Loucy (cell line): ENCODE data around the gene XXYLT1.

Source experiments
- H2AFZ ChIP-seq: fragments of 200-600 bp; sonication (generic); 2 replicates; pipeline ENCODE4 v1.6.0; 2016; ENCODE audit warnings: antibody characterized with exemption, mild to moderate bottlenecking, low read length, moderate library complexity
- H3F3A ChIP-seq: fragments of 200-600 bp; 2 replicates; pipeline ENCODE4 v1.6.0; 2016; ENCODE audit warnings: antibody characterized with exemption, low read depth, mild to moderate bottlenecking
- H3K27me3 ChIP-seq: fragments of 200-600 bp; sonication (generic); 2 replicates; pipeline ENCODE4 v1.6.1; 2014; ENCODE audit warnings: low read length, mild to moderate bottlenecking; ENCODE audit not compliant: insufficient read depth, poor library complexity, severe bottlenecking
- H3K36me3 ChIP-seq: fragments of 200-600 bp; sonication (generic); 2 replicates; pipeline ENCODE4 v1.6.1; 2016; ENCODE audit warnings: low read length; ENCODE audit not compliant: insufficient read depth
- H3K4me1 ChIP-seq: fragments of 200-600 bp; sonication (generic); 2 replicates; pipeline ENCODE4 v1.5.1; 2014; ENCODE audit warnings: low read length, mild to moderate bottlenecking; ENCODE audit not compliant: insufficient read depth, poor library complexity, severe bottlenecking
- H3K4me2 ChIP-seq: fragments of 200-600 bp; sonication (generic); 2 replicates; pipeline ENCODE4 v1.6.0; 2014; ENCODE audit warnings: antibody characterized with exemption, low read length, low read depth, mild to moderate bottlenecking; ENCODE audit not compliant: poor library complexity, severe bottlenecking
- H3K4me3 ChIP-seq: fragments of 200-600 bp; sonication (generic); 2 replicates; pipeline ENCODE4 v1.5.1; 2014; ENCODE audit warnings: low read length, mild to moderate bottlenecking, mixed read lengths; ENCODE audit not compliant: poor library complexity, severe bottlenecking
- H3K79me2 ChIP-seq: fragments of 200-600 bp; sonication (generic); 2 replicates; pipeline ENCODE4 v1.6.1; 2014; ENCODE audit warnings: low read length; ENCODE audit not compliant: insufficient read depth
- H3K9ac ChIP-seq: fragments of 200-600 bp; sonication (generic); 2 replicates; pipeline ENCODE4 v1.6.0; 2014; ENCODE audit warnings: mild to moderate bottlenecking, low read depth, low read length, moderate library complexity; ENCODE audit not compliant: poor library complexity, severe bottlenecking
- H3K9me2 ChIP-seq: fragments of 200-600 bp; sonication (generic); replicated peaks from 2 replicates; pipeline ENCODE4 v1.6.1; 2016; ENCODE audit warnings: low read depth, low read length, mixed read lengths
- H3K9me3 ChIP-seq: fragments of 200-600 bp; sonication (generic); 2 replicates; pipeline ENCODE4 v1.6.1; 2014; ENCODE audit warnings: mild to moderate bottlenecking, antibody characterized with exemption, low read length, low read depth; ENCODE audit not compliant: insufficient read depth
- H4K20me1 ChIP-seq: fragments of 200-600 bp; sonication (generic); 2 replicates; pipeline ENCODE4 v1.6.0; 2014; ENCODE audit warnings: antibody characterized with exemption, low read length, mild to moderate bottlenecking; ENCODE audit not compliant: insufficient read depth, poor library complexity, severe bottlenecking
- EZH2phosphoT487 ChIP-seq: fragments of 200-600 bp; IDR thresholded peaks from 2 replicates; pipeline ENCODE4 v1.6.1; 2018; ENCODE audit warnings: antibody characterized with exemption, mild to moderate bottlenecking, moderate library complexity, borderline replicate concordance
- TF ChIP-seq, protein P1 (sequence below): fragments of 200-600 bp; sonication (generic); conservative IDR thresholded peaks from 2 replicates; pipeline ENCODE4 v1.5.1; 2014; ENCODE audit warnings: mild to moderate bottlenecking, antibody characterized with exemption, low read length

The XXYLT1 gene

DNA sequence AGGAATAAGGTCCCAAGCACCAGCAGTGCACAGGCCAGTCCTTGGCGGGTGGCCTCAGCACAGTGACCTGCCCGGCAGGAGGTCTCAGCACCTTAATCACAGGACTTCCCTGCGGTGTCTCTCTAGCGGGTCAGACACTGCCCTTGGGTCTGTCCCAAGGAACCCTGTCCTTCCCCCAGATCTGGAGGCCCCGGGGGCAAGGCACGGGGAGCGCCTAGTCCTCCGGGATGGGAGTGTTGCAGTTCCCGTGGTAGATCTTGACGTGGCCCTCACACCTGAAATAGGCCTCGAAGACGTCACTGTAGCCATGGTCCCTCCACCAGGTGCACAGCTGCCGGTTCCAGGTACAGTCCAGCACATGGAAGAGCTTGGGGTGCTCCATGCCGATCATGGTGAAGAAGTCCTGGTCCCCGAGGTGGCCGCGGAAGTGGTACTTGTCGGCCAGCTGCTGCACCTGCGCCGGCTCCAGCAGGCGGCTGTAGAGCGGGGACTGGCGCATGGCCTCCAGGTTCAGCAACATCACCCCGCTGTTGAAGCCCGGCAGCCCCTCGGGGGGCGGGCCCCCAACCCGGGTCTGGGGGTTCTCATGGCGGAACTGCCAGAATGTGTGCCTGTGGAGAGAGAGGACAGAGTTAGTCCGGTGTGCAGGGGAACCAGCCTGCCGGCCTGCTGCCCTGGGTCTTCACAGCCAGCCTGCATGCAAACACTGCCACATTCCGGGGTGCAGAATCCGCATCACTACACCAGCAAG, 201.3 kb downstream of the XXYLT1 start:
- Histone ChIP-seq H3K79me2 (no peaks in the 10 kb centered on the region; the same call in 1 of the 2 replicates), H3K4me2 (no peak overlapping the region), H3K4me1 (peaks cover 1% of the 10 kb centered on the region), H3K9ac (no peak overlapping the region), H3K9me3 (no peaks in the 10 kb centered on the region), H2AFZ (no peak overlapping the region), H3K4me3 (no peak overlapping the region), H3K9me2 (no peaks in the 10 kb centered on the region), H3K36me3 (peaks cover 79% of the 10 kb centered on the region; the same call in 1 of the 2 replicates), H3K27me3 (no peaks in the 10 kb centered on the region), H4K20me1 (no peaks in the 10 kb centered on the region), H3F3A (no peaks in the 10 kb centered on the region)
- TF ChIP-seq EZH2phosphoT487: no peak
- TF ChIP-seq, protein P1, sequence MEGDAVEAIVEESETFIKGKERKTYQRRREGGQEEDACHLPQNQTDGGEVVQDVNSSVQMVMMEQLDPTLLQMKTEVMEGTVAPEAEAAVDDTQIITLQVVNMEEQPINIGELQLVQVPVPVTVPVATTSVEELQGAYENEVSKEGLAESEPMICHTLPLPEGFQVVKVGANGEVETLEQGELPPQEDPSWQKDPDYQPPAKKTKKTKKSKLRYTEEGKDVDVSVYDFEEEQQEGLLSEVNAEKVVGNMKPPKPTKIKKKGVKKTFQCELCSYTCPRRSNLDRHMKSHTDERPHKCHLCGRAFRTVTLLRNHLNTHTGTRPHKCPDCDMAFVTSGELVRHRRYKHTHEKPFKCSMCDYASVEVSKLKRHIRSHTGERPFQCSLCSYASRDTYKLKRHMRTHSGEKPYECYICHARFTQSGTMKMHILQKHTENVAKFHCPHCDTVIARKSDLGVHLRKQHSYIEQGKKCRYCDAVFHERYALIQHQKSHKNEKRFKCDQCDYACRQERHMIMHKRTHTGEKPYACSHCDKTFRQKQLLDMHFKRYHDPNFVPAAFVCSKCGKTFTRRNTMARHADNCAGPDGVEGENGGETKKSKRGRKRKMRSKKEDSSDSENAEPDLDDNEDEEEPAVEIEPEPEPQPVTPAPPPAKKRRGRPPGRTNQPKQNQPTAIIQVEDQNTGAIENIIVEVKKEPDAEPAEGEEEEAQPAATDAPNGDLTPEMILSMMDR: no peak

DNA sequence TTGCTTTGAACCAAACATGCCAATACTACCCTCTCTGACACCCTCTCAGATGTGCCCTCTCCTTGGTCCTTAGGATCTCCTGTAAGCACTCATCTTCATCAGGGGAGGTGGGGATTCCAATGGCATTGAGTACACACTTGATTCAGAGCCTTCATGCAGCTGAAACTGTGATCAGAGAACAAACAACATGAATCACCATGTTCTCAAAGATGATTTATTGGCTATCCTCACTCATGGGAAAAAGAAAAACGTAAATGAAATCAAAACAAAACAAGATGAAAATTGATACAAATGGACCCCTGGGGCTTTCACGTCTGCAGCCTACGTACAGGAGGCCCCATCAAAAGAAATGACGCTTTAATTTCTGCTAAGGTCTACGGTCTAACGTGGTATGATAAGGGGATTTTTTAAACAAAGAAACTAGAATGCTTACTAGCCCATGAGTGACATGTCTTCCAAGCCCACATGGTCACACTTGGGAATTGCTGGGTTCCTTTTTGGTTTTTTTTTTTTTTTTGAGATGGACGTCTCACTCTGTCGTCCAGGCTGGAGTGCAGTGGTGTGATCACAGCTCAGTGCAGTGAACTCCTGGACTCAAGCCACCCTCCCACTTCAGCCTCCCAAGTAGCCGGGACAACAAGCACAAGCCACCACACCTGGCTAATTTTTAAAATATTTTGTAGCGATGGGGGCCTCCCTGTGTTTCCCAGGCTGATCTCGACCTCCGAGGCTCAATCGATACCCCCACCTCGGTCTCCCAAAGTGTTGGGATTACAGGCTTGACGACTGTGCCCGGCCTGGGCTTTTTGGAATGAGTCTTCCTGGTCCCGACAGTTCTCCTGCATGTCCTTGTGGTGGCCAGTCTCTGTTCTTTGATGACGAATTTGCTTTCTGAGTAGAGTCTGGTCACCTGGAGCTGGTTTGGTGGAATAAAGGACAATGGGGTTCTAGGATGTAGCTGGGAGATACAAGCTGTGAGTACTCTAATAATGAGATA, 202.6 kb downstream of the XXYLT1 start:
- H3K9me3 ChIP-seq: no peaks in the 10 kb centered on the region
- peaks cover 7% of the 10 kb centered on the region for H3K4me1 ChIP-seq
- no peaks in the 10 kb centered on the region for H3F3A ChIP-seq
- TF ChIP-seq, protein P1: no peak
- no peak overlapping the region for H3K4me3 ChIP-seq
- H3K9me2 ChIP-seq: no peaks in the 10 kb centered on the region
- no peak overlapping the region for H3K9ac ChIP-seq
- no peak overlapping the region for H3K4me2 ChIP-seq
- H3K36me3 ChIP-seq: peaks cover 72% of the 10 kb centered on the region; the same call in 1 of the 2 replicates
- H3K79me2 ChIP-seq: no peaks in the 10 kb centered on the region; the same call in 1 of the 2 replicates
- H3K27me3 ChIP-seq: no peaks in the 10 kb centered on the region
- H4K20me1 ChIP-seq: no peaks in the 10 kb centered on the region
- no peak overlapping the region for H2AFZ ChIP-seq

DNA sequence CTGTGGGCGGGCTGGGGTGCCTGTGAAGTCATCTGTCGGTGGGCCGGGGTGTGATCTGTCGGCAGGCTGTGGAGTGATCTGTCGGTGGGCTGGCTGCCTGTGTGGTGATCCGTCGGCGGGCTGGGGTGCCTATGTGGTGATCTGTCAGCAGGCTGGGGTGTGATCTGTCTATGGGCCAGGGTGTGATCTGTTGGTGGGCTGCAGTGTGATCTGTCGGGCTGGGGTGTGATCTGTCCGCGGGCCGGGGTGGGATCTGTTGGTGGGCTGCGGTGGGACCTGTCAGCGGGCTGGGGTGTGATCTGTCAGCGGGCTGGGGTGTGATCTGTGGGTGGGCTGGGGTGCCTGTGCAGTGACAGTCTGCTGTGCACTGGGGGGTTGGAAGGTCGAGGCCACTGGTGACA, 204.5 kb downstream of the XXYLT1 start:
- no peak for TF ChIP-seq EZH2phosphoT487
- TF ChIP-seq, protein P1: no peak
- H3K27me3 ChIP-seq: no peaks in the 10 kb centered on the region
- no peak overlapping the region for H3K4me3 ChIP-seq
- peaks cover 7% of the 10 kb centered on the region for H3K4me1 ChIP-seq
- H3F3A ChIP-seq: no peaks in the 10 kb centered on the region
- no peaks in the 10 kb centered on the region for H3K9me2 ChIP-seq
- no peaks in the 10 kb centered on the region for H4K20me1 ChIP-seq
- H3K79me2 ChIP-seq: no peaks in the 10 kb centered on the region
- H3K9ac ChIP-seq: no peak overlapping the region
- H3K36me3 ChIP-seq: peaks cover 54% of the 10 kb centered on the region; the same call in 1 of the 2 replicates
- no peak overlapping the region for H2AFZ ChIP-seq
- no peaks in the 10 kb centered on the region for H3K9me3 ChIP-seq
- no peak overlapping the region for H3K4me2 ChIP-seq
